ENCODE measurements around the gene HCFC1.

HCFC1 gene

DNA sequence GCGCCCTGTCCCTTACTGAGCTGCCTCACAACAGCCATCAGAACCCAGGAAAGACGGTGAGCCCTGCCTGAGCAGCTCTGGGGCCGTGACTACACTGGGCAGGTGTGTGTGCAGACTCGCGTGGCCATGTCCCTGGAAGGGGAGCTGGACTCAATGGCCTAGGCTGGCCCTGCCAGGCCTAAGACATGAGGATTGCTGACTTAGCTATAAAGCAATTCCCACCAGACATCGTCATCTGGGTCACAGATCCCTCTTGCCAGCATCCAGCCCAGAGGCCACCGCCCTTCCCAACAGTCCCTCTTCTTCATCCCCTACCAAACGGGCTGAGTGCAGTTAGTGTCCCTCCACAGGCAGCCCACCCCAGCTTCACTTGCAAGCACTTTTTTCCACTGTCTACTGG lies 40.5 kb downstream of the HCFC1 start:
- no peak overlapping the region for H3K4me3 Mint-ChIP-seq
- H3K4me1 Mint-ChIP-seq = peaks cover 38% of the 10 kb centered on the region
- peak overlapping the region; percentile 11 for H3K27ac Mint-ChIP-seq
- H3K27me3 Mint-ChIP-seq = no peaks in the 10 kb centered on the region
- ATAC-seq = no peak
- peaks cover 9% of the 10 kb centered on the region for H3K36me3 Mint-ChIP-seq
- no peaks in the 10 kb centered on the region for H3K9me3 Mint-ChIP-seq

DNA sequence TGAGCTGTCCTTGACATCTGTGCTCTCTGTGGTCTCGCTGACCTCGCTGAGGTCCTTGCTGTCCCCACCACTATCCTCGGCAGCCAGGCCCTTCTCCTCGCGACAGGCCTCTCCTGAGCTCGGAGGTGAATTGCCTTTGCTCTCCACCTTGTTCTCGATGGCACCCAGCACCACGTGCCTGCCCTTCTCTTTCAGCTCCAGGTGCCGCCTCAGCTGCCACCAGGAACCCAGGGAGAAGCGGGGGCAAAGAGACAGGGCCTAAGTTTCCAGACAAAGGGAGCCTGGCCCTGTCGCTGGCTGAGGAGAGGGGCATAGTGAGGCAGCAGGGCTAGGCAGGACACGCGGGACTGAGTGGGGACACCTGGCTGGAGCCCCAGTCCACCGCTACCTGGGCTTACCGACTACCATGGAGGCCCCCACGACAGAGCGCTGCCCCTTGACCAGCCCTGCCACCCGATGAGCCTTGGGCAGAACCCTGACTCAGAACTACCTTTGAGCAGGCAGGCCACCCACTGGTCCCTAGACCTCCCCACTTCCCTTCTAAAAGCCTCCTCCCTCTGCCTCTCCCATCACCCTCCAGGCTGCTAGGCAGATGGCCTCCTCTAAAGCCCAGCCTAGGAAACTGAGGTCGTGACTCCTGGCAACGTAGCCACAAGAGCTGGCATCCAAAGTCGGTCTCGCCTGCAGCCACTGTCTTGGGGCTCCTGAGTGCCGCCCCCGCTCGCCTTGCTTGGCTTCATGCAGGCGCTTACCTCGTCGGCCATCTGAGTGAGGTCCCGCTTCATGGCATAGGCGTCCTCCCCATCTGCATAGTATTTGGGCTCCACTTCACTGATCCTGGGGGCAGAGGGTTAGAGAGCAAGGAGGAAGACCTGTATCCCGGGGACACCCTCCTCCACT lies 41.4 kb downstream of the HCFC1 start:
- Mint-ChIP-seq H3K36me3 (peaks cover 9% of the 10 kb centered on the region), H3K27me3 (no peaks in the 10 kb centered on the region), H3K4me1 (peaks cover 38% of the 10 kb centered on the region), H3K27ac (no peak overlapping the region), H3K9me3 (no peaks in the 10 kb centered on the region), H3K4me3 (no peak overlapping the region)
- no peak for ATAC-seq

- H3K36me3 Mint-ChIP-seq = peaks cover 9% of the 10 kb centered on the region
- peaks cover 42% of the 10 kb centered on the region for H3K4me1 Mint-ChIP-seq
- no peak overlapping the region for H3K4me3 Mint-ChIP-seq
- no peak for ATAC-seq
- H3K27ac Mint-ChIP-seq = peak overlapping the region; percentile 99
- H3K9me3 Mint-ChIP-seq = no peaks in the 10 kb centered on the region
- no peaks in the 10 kb centered on the region for H3K27me3 Mint-ChIP-seq
Measured at GRCh38 chrX:153929576-153929975, 42.0 kb downstream of the HCFC1 start.

DNA sequence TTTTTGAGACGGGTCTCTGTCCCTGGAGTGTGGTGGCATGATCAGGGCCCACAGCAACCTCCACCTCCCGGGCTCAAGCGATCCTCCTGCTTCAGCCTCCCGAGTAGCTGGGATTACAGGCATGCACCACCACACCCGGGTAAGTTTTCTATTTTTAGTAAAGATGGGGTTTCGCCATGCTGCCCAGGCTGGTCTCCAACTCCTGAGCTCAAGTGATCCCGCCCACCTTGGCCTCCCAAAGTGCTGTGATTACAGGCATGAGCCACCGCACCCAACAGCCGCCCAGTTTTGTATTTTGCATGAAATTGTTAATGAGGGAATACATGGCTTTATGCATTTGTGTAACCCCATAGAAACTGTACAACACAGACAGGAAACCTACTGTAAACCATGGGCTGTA lies 42.8 kb downstream of the HCFC1 start:
- H3K27me3 Mint-ChIP-seq = no peaks in the 10 kb centered on the region
- H3K4me1 Mint-ChIP-seq = peaks cover 46% of the 10 kb centered on the region
- H3K27ac Mint-ChIP-seq = peak overlapping the region; percentile 99
- no peaks in the 10 kb centered on the region for H3K9me3 Mint-ChIP-seq
- H3K36me3 Mint-ChIP-seq = peaks cover 9% of the 10 kb centered on the region
- ATAC-seq = no peak
- H3K4me3 Mint-ChIP-seq = peak overlapping the region; percentile 90

- peak; percentile 86 for ATAC-seq
- Mint-ChIP-seq H3K27ac (peak overlapping the region; percentile 99), H3K27me3 (no peaks in the 10 kb centered on the region), H3K9me3 (no peaks in the 10 kb centered on the region), H3K4me3 (peak overlapping the region; percentile 90), H3K4me1 (peaks cover 50% of the 10 kb centered on the region), H3K36me3 (peaks cover 9% of the 10 kb centered on the region)
Measured at GRCh38 chrX:153927922-153928760, 43.5 kb downstream of the HCFC1 start.

DNA sequence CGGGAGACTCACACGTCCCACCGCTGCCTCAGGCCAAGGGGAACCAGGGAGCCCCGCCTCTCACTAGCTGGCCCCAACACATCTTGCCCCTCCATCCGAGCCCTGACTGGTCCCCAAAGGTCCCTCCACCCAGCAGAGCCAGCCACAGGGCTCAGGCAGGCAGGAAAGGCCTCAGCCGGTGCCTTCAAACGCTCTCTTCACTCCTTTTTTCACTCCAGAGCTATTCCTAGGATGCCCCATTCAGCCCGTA lies 44.0 kb downstream of the HCFC1 start:
- ATAC-seq = no peak

GRCh38 chrX:153926858-153927671 lies 44.6 kb downstream of the HCFC1 start:
- H3K27me3 Mint-ChIP-seq = no peaks in the 10 kb centered on the region
- peaks cover 59% of the 10 kb centered on the region for H3K4me1 Mint-ChIP-seq

More for the DNA sequence above, 44.0 kb downstream of the HCFC1 start:
- Mint-ChIP-seq H3K36me3 (peaks cover 9% of the 10 kb centered on the region), H3K9me3 (no peaks in the 10 kb centered on the region), H3K27ac (peak overlapping the region; percentile 99), H3K27me3 (no peaks in the 10 kb centered on the region), H3K4me3 (peak overlapping the region; percentile 90), H3K4me1 (peaks cover 56% of the 10 kb centered on the region)

GRCh38 chrX:153926552-153926857 lies 45.1 kb downstream of the HCFC1 start:
- Mint-ChIP-seq H3K27me3 (no peaks in the 10 kb centered on the region), H3K4me3 (peak overlapping the region; percentile 90), H3K9me3 (no peaks in the 10 kb centered on the region), H3K4me1 (peaks cover 53% of the 10 kb centered on the region), H3K27ac (peak overlapping the region; percentile 99), H3K36me3 (peaks cover 5% of the 10 kb centered on the region)
- peak; percentile 6 for ATAC-seq

More at GRCh38 chrX:153926858-153927671, 44.6 kb downstream of the HCFC1 start:
- Mint-ChIP-seq H3K9me3 (no peaks in the 10 kb centered on the region), H3K27ac (peak overlapping the region; percentile 99), H3K4me3 (peak overlapping the region; percentile 90), H3K36me3 (peaks cover 9% of the 10 kb centered on the region)
- peak; percentile 70 for ATAC-seq

- Mint-ChIP-seq H3K9me3 (no peaks in the 10 kb centered on the region), H3K36me3 (no peaks in the 10 kb centered on the region), H3K4me1 (peaks cover 50% of the 10 kb centered on the region), H3K4me3 (peak within 1 kb of the TSS; percentile 97), H3K27ac (peak within 1 kb of the TSS; percentile 99), H3K27me3 (no peaks in the 10 kb centered on the region)
- peak; percentile 54 for ATAC-seq
Measured at GRCh38 chrX:153925739-153926551, 45.7 kb downstream of the HCFC1 start, which contains the start of gene ARHGAP4. Gene ARHGAP4, minus strand, starts transcription at chrX:153926264. Its CDS starts 62 bp downstream, at chrX:153926202.

- ATAC-seq = peak; percentile 0
- Mint-ChIP-seq H3K27ac (peak overlapping the region; percentile 99), H3K36me3 (peaks cover under 1% of the 10 kb centered on the region), H3K27me3 (no peaks in the 10 kb centered on the region), H3K4me3 (peak overlapping the region; percentile 97), H3K4me1 (peaks cover 50% of the 10 kb centered on the region), H3K9me3 (no peaks in the 10 kb centered on the region)
Measured at GRCh38 chrX:153925387-153925738, 46.3 kb downstream of the HCFC1 start.

DNA sequence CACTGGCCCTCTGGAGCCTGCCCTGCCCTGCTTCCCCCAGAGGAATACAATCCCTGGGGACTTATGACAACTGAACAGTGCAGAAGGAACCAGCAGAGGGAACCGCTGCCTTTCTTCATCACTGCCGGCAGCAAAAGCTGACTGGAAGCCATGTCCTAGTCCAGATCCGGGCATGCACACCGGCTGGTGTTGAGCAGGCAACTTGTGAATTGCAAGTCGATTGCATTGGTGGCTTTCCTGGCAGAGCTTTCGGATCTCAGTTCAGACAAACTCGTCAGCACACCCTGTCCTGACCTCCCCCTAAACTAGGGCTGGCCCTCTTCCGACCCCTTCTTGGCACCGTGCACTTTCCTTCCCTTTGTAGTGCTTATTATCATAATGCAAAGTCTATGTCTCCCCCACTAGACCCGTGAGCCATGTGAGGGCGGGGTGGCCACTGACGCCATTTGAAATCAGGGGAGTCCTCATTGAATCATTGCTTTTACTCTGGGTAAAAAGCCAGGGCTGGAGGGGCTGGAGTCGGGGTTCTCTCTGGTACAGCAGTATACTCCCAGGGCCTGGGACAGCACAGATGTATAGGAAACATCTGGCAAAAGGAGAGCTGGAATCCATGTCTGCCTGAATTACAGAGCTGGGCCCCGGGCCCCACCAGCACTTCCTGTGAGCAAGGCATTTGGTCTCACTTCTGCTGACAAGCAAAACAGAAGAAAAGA lies 47.3 kb downstream of the HCFC1 start:
- no peaks in the 10 kb centered on the region for H3K9me3 Mint-ChIP-seq
- H3K36me3 Mint-ChIP-seq = peaks cover 6% of the 10 kb centered on the region
- peaks cover 50% of the 10 kb centered on the region for H3K4me1 Mint-ChIP-seq
- H3K27me3 Mint-ChIP-seq = no peaks in the 10 kb centered on the region
- peak overlapping the region; percentile 97 for H3K4me3 Mint-ChIP-seq
- peak overlapping the region; percentile 99 for H3K27ac Mint-ChIP-seq
- no peak for ATAC-seq

DNA sequence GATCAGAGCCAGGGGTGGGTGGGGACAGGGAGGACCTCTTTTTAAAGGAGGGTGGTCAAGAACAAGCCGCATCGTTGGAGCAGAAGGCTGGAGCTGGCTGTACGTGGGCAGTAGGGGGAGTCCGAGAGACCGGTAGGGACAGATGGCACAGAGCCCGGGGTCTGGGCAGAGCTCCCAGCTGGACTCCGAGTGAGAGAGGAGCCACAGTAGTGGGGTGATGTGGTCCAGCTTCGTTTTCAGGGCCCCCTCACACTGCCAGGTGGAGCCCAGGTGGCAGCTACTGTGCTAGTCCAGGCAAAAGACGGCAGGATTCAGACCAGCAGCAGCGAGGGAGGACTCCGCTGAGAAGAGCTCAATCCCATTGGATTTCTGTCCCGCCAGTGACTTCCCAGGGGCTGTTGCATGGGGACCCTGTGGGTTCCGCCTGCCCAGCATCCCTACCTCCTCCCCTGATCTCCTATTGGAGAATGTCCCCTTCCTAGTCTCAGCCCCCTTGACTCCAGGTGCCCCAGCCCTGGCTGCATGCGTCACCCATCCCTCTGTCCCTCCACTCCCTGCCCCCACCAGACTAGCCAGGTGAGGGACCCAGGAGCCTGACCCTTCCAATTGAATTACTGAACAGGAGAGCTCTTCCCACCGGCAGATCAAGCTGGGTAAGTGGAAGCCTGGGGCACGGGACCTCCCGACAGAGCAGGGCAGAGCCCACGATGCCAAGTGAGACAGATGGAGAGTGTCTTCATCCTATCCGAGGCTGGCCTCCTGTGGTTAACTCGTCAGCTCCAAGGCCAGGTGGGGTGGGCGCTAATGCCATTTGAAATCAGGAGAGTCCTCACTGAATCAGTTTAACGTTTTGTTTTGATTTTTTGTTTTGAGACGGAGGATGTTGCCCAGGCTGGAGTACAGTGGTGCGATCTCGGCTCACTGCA lies 48.4 kb downstream of the HCFC1 start:
- Mint-ChIP-seq H3K9me3 (no peaks in the 10 kb centered on the region), H3K4me3 (peak overlapping the region; percentile 97), H3K27ac (peak overlapping the region; percentile 99), H3K36me3 (peaks cover 6% of the 10 kb centered on the region), H3K27me3 (no peaks in the 10 kb centered on the region), H3K4me1 (peaks cover 38% of the 10 kb centered on the region)
- ATAC-seq = no peak
